ENCODE measurements around the gene MCF2L. TPM values are rescaled to one million over a fixed set of nuclear protein-coding genes. Genes with fewer than 3 reads are reported as not detected.

Gene MCF2L
- total RNA-seq, 1 donor from 2014 or later = under 0.01 TPM

DNA sequence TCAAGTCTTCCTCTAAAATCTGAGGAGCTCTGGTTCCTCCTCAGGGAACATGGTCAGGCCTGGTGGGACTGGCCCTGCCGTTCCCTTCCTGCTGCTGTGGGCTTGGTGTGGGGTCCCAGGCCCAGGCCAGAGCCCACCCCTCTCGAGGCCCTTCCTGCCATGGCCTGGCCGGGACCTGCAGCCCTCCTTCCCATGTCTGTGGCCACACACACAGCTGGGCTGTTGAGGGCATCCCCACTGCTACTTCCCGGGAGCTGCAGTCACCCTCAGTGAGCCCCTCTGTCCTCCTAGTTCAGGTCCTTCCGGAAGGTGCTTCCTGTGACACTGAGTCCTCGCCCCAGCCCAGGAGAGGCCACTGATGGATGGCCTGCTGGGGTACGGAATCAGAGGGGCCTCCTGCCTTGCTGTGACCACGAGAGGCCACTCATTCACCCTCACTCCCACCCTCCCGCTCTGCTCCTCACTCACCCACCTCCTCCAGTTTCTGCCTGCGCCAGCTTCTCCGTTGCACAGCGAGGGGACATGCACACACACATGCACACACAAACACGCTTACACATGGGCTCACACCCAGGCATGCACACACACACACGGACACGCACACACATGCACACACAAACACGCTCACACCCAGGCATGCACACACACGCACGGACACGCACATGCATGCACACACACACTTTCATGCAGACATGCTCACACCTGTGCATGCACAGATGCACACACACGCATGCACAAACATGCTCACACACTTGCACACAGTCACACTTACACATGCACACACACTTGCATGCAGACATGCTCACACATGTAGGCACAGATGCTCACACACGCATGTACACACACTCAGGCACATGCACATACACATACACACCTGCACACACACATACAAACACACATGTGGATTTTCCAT is 7.3 kb upstream of the MCF2L start:
- no peaks in the 10 kb centered on the region for H3K36me3 ChIP-seq (ENCODE audit: control insufficient read depth, insufficient read depth, low read length)
- no peak for FAIRE-seq
- no peak for DNase-seq (ENCODE audit: low read depth)
- TF ChIP-seq, protein P1, sequence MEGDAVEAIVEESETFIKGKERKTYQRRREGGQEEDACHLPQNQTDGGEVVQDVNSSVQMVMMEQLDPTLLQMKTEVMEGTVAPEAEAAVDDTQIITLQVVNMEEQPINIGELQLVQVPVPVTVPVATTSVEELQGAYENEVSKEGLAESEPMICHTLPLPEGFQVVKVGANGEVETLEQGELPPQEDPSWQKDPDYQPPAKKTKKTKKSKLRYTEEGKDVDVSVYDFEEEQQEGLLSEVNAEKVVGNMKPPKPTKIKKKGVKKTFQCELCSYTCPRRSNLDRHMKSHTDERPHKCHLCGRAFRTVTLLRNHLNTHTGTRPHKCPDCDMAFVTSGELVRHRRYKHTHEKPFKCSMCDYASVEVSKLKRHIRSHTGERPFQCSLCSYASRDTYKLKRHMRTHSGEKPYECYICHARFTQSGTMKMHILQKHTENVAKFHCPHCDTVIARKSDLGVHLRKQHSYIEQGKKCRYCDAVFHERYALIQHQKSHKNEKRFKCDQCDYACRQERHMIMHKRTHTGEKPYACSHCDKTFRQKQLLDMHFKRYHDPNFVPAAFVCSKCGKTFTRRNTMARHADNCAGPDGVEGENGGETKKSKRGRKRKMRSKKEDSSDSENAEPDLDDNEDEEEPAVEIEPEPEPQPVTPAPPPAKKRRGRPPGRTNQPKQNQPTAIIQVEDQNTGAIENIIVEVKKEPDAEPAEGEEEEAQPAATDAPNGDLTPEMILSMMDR (IDR thresholded peaks at IDR 0.05; ENCODE audit: insufficient read depth, low read length, severe bottlenecking) = no peak
- no peak overlapping the region for H3K4me3 ChIP-seq (ENCODE audit: low read depth, low read length)
- no peaks in the 10 kb centered on the region for H3K27me3 ChIP-seq (ENCODE audit: control insufficient read depth, insufficient read depth, low read length)

DNA sequence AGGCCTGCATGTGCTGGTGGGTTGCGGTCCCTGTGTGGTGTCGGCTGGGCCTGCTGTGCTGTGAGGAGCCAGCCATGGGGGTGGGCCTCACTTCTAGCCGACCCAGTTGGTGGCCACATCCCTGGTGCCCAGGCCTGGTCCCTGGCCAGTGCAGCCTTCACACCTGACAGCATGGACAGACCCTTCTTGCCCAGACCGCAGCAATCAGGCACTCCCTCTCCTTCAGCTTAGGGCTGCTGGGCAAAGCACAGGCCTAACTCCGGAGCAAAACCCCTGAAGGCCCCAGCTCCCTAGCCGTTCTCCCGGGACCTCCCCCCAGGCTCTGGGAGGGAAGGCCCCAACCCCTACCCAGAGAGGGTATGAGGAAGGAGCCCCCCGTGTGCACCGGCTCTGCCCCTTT is 6.6 kb upstream of the MCF2L start:
- TF ChIP-seq, protein P1 (IDR thresholded peaks at IDR 0.05; ENCODE audit: insufficient read depth, low read length, severe bottlenecking) = no peak
- DNase-seq (ENCODE audit: low read depth) (no peak), FAIRE-seq (no peak)
- Histone ChIP-seq H3K36me3 (ENCODE audit: control insufficient read depth, insufficient read depth, low read length) (no peaks in the 10 kb centered on the region), H3K27me3 (ENCODE audit: control insufficient read depth, insufficient read depth, low read length) (no peaks in the 10 kb centered on the region), H3K4me3 (ENCODE audit: low read depth, low read length) (no peak overlapping the region)

DNA sequence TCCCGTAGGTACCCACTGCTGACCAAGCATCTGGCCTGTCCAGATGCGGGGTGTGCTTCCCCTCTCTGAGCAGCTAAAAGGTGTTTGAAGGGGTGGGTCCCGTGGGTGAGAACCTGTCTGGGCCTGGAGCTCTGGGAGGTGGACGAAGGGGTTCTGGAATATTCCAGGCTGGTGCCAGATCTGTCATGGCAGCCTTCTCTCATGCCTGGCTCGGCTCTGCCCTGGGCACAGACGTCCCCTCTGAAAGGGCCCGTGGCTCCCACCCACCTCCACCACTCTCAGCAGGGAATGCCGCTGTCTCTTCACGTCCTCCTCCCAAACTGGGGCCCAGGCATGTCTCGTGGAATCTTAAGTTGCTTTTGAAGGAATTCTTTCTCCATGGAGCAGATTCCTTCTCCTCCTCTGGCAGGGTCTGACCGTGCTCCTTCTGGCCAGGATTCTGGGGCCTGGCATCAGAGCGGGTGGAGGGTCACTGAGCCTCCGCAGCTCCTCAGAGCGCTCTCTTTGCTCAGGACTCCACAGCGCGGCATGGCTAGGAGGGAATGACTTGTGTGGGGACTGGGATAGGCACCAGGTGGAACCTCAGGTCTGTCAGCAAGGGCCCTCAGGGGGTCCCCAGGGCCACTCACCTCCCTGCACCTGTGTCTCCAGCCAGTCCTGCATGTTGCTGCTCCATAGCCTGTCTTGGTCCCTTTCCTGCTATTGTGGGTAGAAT is 5.9 kb upstream of the MCF2L start:
- DNase-seq (ENCODE audit: low read depth) = no peak
- Histone ChIP-seq H3K36me3 (ENCODE audit: control insufficient read depth, insufficient read depth, low read length) (no peaks in the 10 kb centered on the region), H3K27me3 (ENCODE audit: control insufficient read depth, insufficient read depth, low read length) (peaks cover 2% of the 10 kb centered on the region), H3K4me3 (ENCODE audit: low read depth, low read length) (no peak overlapping the region)
- FAIRE-seq = no peak
- TF ChIP-seq, protein P1 (IDR thresholded peaks at IDR 0.05; ENCODE audit: insufficient read depth, low read length, severe bottlenecking) = no peak

DNA sequence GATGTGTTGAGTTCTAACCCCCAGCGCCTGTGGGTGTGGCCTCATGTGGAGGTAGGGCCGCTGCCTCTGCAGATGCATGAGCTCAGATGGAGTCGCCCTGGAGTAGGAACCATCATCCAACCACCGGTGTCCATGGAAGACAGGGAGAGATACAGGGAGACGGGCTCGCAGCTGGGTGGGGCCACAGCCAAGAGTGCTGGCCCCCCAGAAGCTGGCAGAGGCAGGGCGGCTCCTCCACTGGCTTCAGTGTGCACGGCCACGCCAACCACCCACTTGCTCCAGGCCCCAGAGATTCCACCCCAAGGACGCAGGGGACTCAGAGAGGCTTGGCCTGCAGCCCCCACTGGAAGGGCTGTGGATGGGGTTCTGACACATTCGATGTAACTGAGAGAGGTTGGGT is 5.4 kb upstream of the MCF2L start:
- DNase-seq (ENCODE audit: low read depth) = no peak
- H3K36me3 ChIP-seq (ENCODE audit: control insufficient read depth, insufficient read depth, low read length) = no peaks in the 10 kb centered on the region
- no peak overlapping the region for H3K4me3 ChIP-seq (ENCODE audit: low read depth, low read length)
- peaks cover 4% of the 10 kb centered on the region for H3K27me3 ChIP-seq (ENCODE audit: control insufficient read depth, insufficient read depth, low read length)
- no peak for FAIRE-seq
- TF ChIP-seq, protein P1 (IDR thresholded peaks at IDR 0.05; ENCODE audit: insufficient read depth, low read length, severe bottlenecking) = no peak

DNA sequence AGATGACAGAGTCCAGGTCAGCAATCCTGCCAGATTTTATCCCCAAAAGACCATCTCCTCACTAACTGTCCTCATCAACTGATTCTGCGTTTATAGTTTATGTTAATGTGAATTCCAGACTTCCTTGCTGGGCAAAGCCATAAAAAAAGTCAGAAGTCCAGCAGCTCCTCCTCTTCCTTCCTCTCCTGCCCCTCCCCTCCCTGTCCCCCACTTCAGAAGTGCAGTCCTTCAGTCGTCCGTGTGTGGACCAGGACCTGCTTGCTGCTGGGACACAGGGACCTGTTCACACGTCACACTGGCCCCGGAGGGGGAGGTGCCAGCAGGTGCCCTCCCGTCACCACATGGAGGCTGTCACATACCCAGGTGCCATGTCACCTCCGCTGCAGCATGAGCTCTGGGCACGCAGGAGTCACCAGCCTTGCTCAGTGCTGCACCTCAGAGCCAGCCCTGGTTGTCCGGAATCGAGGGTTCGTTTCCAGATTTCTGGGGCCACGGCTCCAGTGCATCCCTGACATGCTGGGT is 4.0 kb upstream of the MCF2L start:
- FAIRE-seq (no peak), DNase-seq (ENCODE audit: low read depth) (no peak)
- Histone ChIP-seq H3K36me3 (ENCODE audit: control insufficient read depth, insufficient read depth, low read length) (no peaks in the 10 kb centered on the region), H3K4me3 (ENCODE audit: low read depth, low read length) (no peak overlapping the region), H3K27me3 (ENCODE audit: control insufficient read depth, insufficient read depth, low read length) (peaks cover 11% of the 10 kb centered on the region)
- TF ChIP-seq, protein P1 (IDR thresholded peaks at IDR 0.05; ENCODE audit: insufficient read depth, low read length, severe bottlenecking) = no peak
